ENCODE results near the gene PLEKHA7.

The PLEKHA7 gene

GRCh38 chr11:16804104-16804947 is 209.9 kb downstream of the PLEKHA7 start:
- no peak for TF ChIP-seq JUND (IDR thresholded peaks at IDR 0.05; ENCODE audit: low read depth)
- in situ Hi-C loops (cut with HindIII; ENCODE audit: low pct_unique_long_range_greater_than_20kb, low sequenced_read_pairs): no loop called here
- no peak for DNase-seq (ENCODE audit: low read depth in 1 of 2, low spot score in 1 of 2)

- in situ Hi-C loops (cut with HindIII; ENCODE audit: low pct_unique_long_range_greater_than_20kb, low sequenced_read_pairs): no loop called here
- no peak for TF ChIP-seq JUND (IDR thresholded peaks at IDR 0.05; ENCODE audit: low read depth)
- DNase-seq (ENCODE audit: low read depth in 1 of 2, low spot score in 1 of 2): no peak
These were observed 212.8 kb downstream of the PLEKHA7 start for GRCh38 chr11:16801288-16801980.

GRCh38 chr11:16800382-16800781 is 213.8 kb downstream of the PLEKHA7 start:
- no peak for DNase-seq (ENCODE audit: low read depth in 1 of 2, low spot score in 1 of 2)
- in situ Hi-C loops (cut with HindIII; ENCODE audit: low pct_unique_long_range_greater_than_20kb, low sequenced_read_pairs): no loop called here
- TF ChIP-seq JUND (IDR thresholded peaks at IDR 0.05; ENCODE audit: low read depth): no peak

GRCh38 chr11:16799890-16800289 is 214.3 kb downstream of the PLEKHA7 start:
- in situ Hi-C loops (cut with HindIII; ENCODE audit: low pct_unique_long_range_greater_than_20kb, low sequenced_read_pairs): no loop called here
- TF ChIP-seq JUND (IDR thresholded peaks at IDR 0.05; ENCODE audit: low read depth): no peak
- DNase-seq (ENCODE audit: low read depth in 1 of 2, low spot score in 1 of 2): no peak

- no peak for DNase-seq (ENCODE audit: low read depth in 1 of 2, low spot score in 1 of 2)
- in situ Hi-C loops (cut with HindIII; ENCODE audit: low pct_unique_long_range_greater_than_20kb, low sequenced_read_pairs): no loop called here
- no peak for TF ChIP-seq JUND (IDR thresholded peaks at IDR 0.05; ENCODE audit: low read depth)
These were observed 215.0 kb downstream of the PLEKHA7 start for GRCh38 chr11:16799221-16799620.

GRCh38 chr11:16797776-16798175 is 216.4 kb downstream of the PLEKHA7 start:
- no peak for DNase-seq (ENCODE audit: low read depth in 1 of 2, low spot score in 1 of 2)
- in situ Hi-C loops (cut with HindIII; ENCODE audit: low pct_unique_long_range_greater_than_20kb, low sequenced_read_pairs): no loop called here
- TF ChIP-seq JUND (IDR thresholded peaks at IDR 0.05; ENCODE audit: low read depth): no peak

GRCh38 chr11:16796311-16796710 is 217.9 kb downstream of the PLEKHA7 start:
- in situ Hi-C loops (cut with HindIII; ENCODE audit: low pct_unique_long_range_greater_than_20kb, low sequenced_read_pairs): no loop called here
- no peak for DNase-seq (ENCODE audit: low read depth in 1 of 2, low spot score in 1 of 2)
- no peak for TF ChIP-seq JUND (IDR thresholded peaks at IDR 0.05; ENCODE audit: low read depth)

GRCh38 chr11:16795146-16795545 is 219.1 kb downstream of the PLEKHA7 start:
- DNase-seq (ENCODE audit: low read depth in 1 of 2, low spot score in 1 of 2): no peak
- in situ Hi-C loops (cut with HindIII; ENCODE audit: low pct_unique_long_range_greater_than_20kb, low sequenced_read_pairs): no loop called here
- no peak for TF ChIP-seq JUND (IDR thresholded peaks at IDR 0.05; ENCODE audit: low read depth)

GRCh38 chr11:16794047-16794818 is 220.0 kb downstream of the PLEKHA7 start:
- no peak for TF ChIP-seq JUND (IDR thresholded peaks at IDR 0.05; ENCODE audit: low read depth)
- in situ Hi-C loops (cut with HindIII; ENCODE audit: low pct_unique_long_range_greater_than_20kb, low sequenced_read_pairs): no loop called here

GRCh38 chr11:16793511-16793910 is 220.7 kb downstream of the PLEKHA7 start:
- DNase-seq (ENCODE audit: low read depth in 1 of 2, low spot score in 1 of 2): no peak
- no peak for TF ChIP-seq JUND (IDR thresholded peaks at IDR 0.05; ENCODE audit: low read depth)
- in situ Hi-C loops (cut with HindIII; ENCODE audit: low pct_unique_long_range_greater_than_20kb, low sequenced_read_pairs): no loop called here

More at GRCh38 chr11:16794047-16794818, 220.0 kb downstream of the PLEKHA7 start:
- no peak for DNase-seq (ENCODE audit: low read depth in 1 of 2, low spot score in 1 of 2)

- in situ Hi-C loops (cut with HindIII; ENCODE audit: low pct_unique_long_range_greater_than_20kb, low sequenced_read_pairs): no loop called here
- no peak for DNase-seq (ENCODE audit: low read depth in 1 of 2, low spot score in 1 of 2)
- TF ChIP-seq JUND (IDR thresholded peaks at IDR 0.05; ENCODE audit: low read depth): no peak
These were observed 221.2 kb downstream of the PLEKHA7 start for GRCh38 chr11:16793009-16793408.

- TF ChIP-seq JUND (IDR thresholded peaks at IDR 0.05; ENCODE audit: low read depth): no peak
- in situ Hi-C loops (cut with HindIII; ENCODE audit: low pct_unique_long_range_greater_than_20kb, low sequenced_read_pairs): no loop called here
- DNase-seq (ENCODE audit: low read depth in 1 of 2, low spot score in 1 of 2): no peak
These were observed 221.8 kb downstream of the PLEKHA7 start for GRCh38 chr11:16792426-16792825.
